IMR-90 (cell line): ENCODE measurements around the gene DMAC2L. TPM values are rescaled to one million over a fixed set of nuclear protein-coding genes. Genes with fewer than 3 reads are reported as not detected.

Source experiments
- ATAC-seq: fragments of 200-7000 bp; cut with Tn5 transposase; 2 replicates; pipeline ENCODE4 v1.9.1; 2020; ENCODE audit warnings: low read depth, mild to moderate bottlenecking, moderate library complexity
- BruUV-seq: library from RNA; stranded (reverse); fragments of 400-500 nt; replicated peaks from 2 replicates; lab custom pipeline; 2021; lab: Mats Ljungman, UMichigan
- CTCF ChIA-PET: fragments of 300-600 bp; formaldehyde crosslinking; extraction: SDS; loops from one replicate; lab custom pipeline; 2021; ENCODE audit warnings: antibody characterized with exemption; lab: Yijun Ruan, JAX
- POLR2A ChIA-PET: fragments of 300-600 bp; sonication (Branson Sonifier 250); formaldehyde crosslinking; loops from one replicate; lab custom pipeline; 2022; ENCODE audit warnings: antibody characterized with exemption; ENCODE audit not compliant: unreplicated experiment; lab: Charles Lee
- DNase-seq: peaks from one replicate; pipeline ENCODE4 v3.0.0; 2013
- H2AFZ ChIP-seq: replicated peaks from 2 replicates; pipeline ENCODE3; 2013; ENCODE audit warnings: low read length, mild to moderate bottlenecking; ENCODE audit not compliant: poor library complexity
- H2AK5ac ChIP-seq: 2 replicates; pipeline ENCODE4 v1.6.1; 2013; ENCODE audit warnings: low read depth, low read length, inconsistent platforms
- H2AK9ac ChIP-seq: replicated peaks from 2 replicates; pipeline ENCODE3; 2013; ENCODE audit warnings: mild to moderate bottlenecking, low read depth, low read length, moderate library complexity; ENCODE audit not compliant: poor library complexity
- H2BK120ac ChIP-seq: 2 replicates; pipeline ENCODE4 v1.6.1; 2013; ENCODE audit warnings: low read depth, low read length, inconsistent platforms
- H2BK15ac ChIP-seq: 3 replicates; pipeline ENCODE4 v1.6.1; 2013; ENCODE audit warnings: low read depth, low read length, inconsistent platforms
- H2BK20ac ChIP-seq: 2 replicates; pipeline ENCODE4 v1.6.1; 2013; ENCODE audit warnings: low read depth, mild to moderate bottlenecking, inconsistent platforms, low read length, moderate library complexity
- H2BK5ac ChIP-seq: 2 replicates; pipeline ENCODE4 v1.6.1; 2013; ENCODE audit warnings: mild to moderate bottlenecking, low read depth, low read length, inconsistent platforms; ENCODE audit not compliant: poor library complexity, severe bottlenecking
- H3K14ac ChIP-seq: replicated peaks from 2 replicates; pipeline ENCODE4 v1.6.1; 2013; ENCODE audit warnings: low read depth, low read length, inconsistent platforms
- H3K18ac ChIP-seq: 2 replicates; pipeline ENCODE4 v1.6.1; 2013; ENCODE audit warnings: low read depth, low read length, control low read depth
- H3K23ac ChIP-seq: 2 replicates; pipeline ENCODE4 v1.6.1; 2013; ENCODE audit warnings: low read depth, low read length, inconsistent platforms
- H3K27ac ChIP-seq: 2 replicates; pipeline ENCODE4 v1.5.1; 2013; ENCODE audit warnings: mild to moderate bottlenecking, control low read depth, low read length; ENCODE audit not compliant: insufficient read depth
- H3K27me3 ChIP-seq: 2 replicates; pipeline ENCODE4 v1.6.1; 2013; ENCODE audit warnings: low read length; ENCODE audit not compliant: control insufficient read depth, insufficient read depth
- H3K36me3 ChIP-seq: 2 replicates; pipeline ENCODE4 v1.6.1; 2013; ENCODE audit warnings: low read length, mixed read lengths; ENCODE audit not compliant: control insufficient read depth, insufficient read depth
- H3K4ac ChIP-seq: 2 replicates; pipeline ENCODE4 v1.6.1; 2013; ENCODE audit warnings: low read depth, low read length, inconsistent platforms
- H3K4me1 ChIP-seq: 2 replicates; pipeline ENCODE4 v1.6.1; 2013; ENCODE audit warnings: low read length, mixed read lengths; ENCODE audit not compliant: control insufficient read depth, insufficient read depth
- H3K4me2 ChIP-seq: 2 replicates; pipeline ENCODE4 v1.6.1; 2013; ENCODE audit warnings: low read depth, mild to moderate bottlenecking, control low read depth, low read length, moderate library complexity
- H3K4me3 ChIP-seq: 2 replicates; pipeline ENCODE4 v1.5.1; 2013; ENCODE audit warnings: low read depth, mild to moderate bottlenecking, control low read depth, low read length, moderate library complexity; ENCODE audit not compliant: insufficient read depth
- H3K56ac ChIP-seq: 2 replicates; pipeline ENCODE4 v1.6.1; 2013; ENCODE audit warnings: low read length, inconsistent platforms; ENCODE audit not compliant: insufficient read depth; ENCODE audit errors: extremely low read depth
- H3K79me1 ChIP-seq, 2 experiments: 2 replicates each; pipeline ENCODE4 v1.6.1; 2013; ENCODE audit warnings: low read length in 2 of 2, inconsistent platforms in 1 of 2, low read depth in 1 of 2
- H3K9ac ChIP-seq: 2 replicates; pipeline ENCODE4 v1.6.1; 2013; ENCODE audit warnings: low read depth, low read length, control low read depth
- H3K9me1 ChIP-seq: 2 replicates; pipeline ENCODE4 v1.6.1; 2013; ENCODE audit warnings: low read length, inconsistent platforms; ENCODE audit not compliant: insufficient read depth
- H3K9me3 ChIP-seq: 2 replicates; pipeline ENCODE4 v1.6.1; 2013; ENCODE audit warnings: low read length; ENCODE audit not compliant: control insufficient read depth, insufficient read depth
- H4K20me1 ChIP-seq: 2 replicates; pipeline ENCODE4 v1.6.1; 2013; ENCODE audit warnings: low read length, inconsistent platforms; ENCODE audit not compliant: insufficient read depth
- H4K5ac ChIP-seq: 2 replicates; pipeline ENCODE4 v1.6.1; 2013; ENCODE audit warnings: mild to moderate bottlenecking, low read depth, low read length, control low read depth
- H4K8ac ChIP-seq, 2 experiments: 2 replicates each; pipeline ENCODE4 v1.6.1; 2013; ENCODE audit warnings: low read depth in 2 of 2, low read length in 2 of 2, control low read depth in 1 of 2, inconsistent platforms in 1 of 2
- H4K91ac ChIP-seq: 2 replicates; pipeline ENCODE4 v1.6.1; 2013; ENCODE audit warnings: low read depth, low read length, inconsistent platforms; ENCODE audit not compliant: insufficient read depth
- BHLHE40 ChIP-seq: fragments of 150-350 bp; IDR thresholded peaks from 2 replicates; pipeline ENCODE4 v1.6.1; 2016; ENCODE audit warnings: mild to moderate bottlenecking, low read depth, low read length
- CHD1 ChIP-seq: IDR thresholded peaks from 2 replicates; pipeline ENCODE4 v1.6.1; 2012; ENCODE audit warnings: low read depth, low read length, improper control_type of control experiment
- MAFK ChIP-seq: IDR thresholded peaks from 2 replicates; pipeline ENCODE4 v1.6.1; 2012; ENCODE audit warnings: low read depth, low read length, improper control_type of control experiment
- MXI1 ChIP-seq: IDR thresholded peaks from 2 replicates; pipeline ENCODE4 v1.6.1; 2012; ENCODE audit warnings: low read depth, mild to moderate bottlenecking, low read length, moderate library complexity, borderline replicate concordance
- POLR2A ChIP-seq: IDR thresholded peaks from 2 replicates; pipeline ENCODE4 v1.6.1; 2012; ENCODE audit warnings: mild to moderate bottlenecking, low read depth, low read length
- RCOR1 ChIP-seq: IDR thresholded peaks from 2 replicates; pipeline ENCODE4 v1.6.1; 2012; ENCODE audit warnings: mild to moderate bottlenecking, low read length, improper control_type of control experiment; ENCODE audit not compliant: insufficient replicate concordance
- RFX5 ChIP-seq: IDR thresholded peaks from 2 replicates; pipeline ENCODE4 v1.8.0; 2012; ENCODE audit warnings: low read depth, mild to moderate bottlenecking, low read length, moderate library complexity
- SMC3 ChIP-seq: fragments of 150-350 bp; IDR thresholded peaks from 2 replicates; pipeline ENCODE4 v1.6.1; 2016; ENCODE audit warnings: low read depth, mild to moderate bottlenecking, antibody characterized with exemption, low read length, moderate library complexity
- WGBS, 2 experiments: methylation state at CpG; one replicate each; pipeline versions ENCODE4 v1.1.5 to v1.1.7; 2013; ENCODE audit warnings: missing lambda C conversion rate in 2 of 2; ENCODE audit not compliant: insufficient read length in 1 of 2; ENCODE audit errors: extremely low coverage in 2 of 2; 5-methylcytosine and 5-hydroxymethylcytosine counted together
- dilution Hi-C: fragments of 300-500 bp; cut with HindIII; formaldehyde crosslinking; loops from one replicate; pipeline ENCODE4 v1.14.3; 2018; ENCODE audit warnings: low sequenced_read_pairs; ENCODE audit not compliant: unreplicated experiment
- in situ Hi-C: fragments of 300-500 bp; cut with MboI; formaldehyde crosslinking; loops from 3 replicates; pipeline ENCODE4 v1.14.3; 2019; ENCODE audit warnings: low sequenced_read_pairs, inconsistent platforms, mixed read lengths
- intact Hi-C: fragments of 100-400 bp; cut with micrococcal nuclease; formaldehyde crosslinking; loops from 2 replicates; pipeline ENCODE4 v1.10.0; 2022
- polyA plus RNA-seq, 3 experiments: library from polyadenylated mRNA; depleted of rRNA; stranded (reverse); fragments of >200 nt; gene quantifications; 2 replicates each; pipeline ENCODE4 v1.2.3, GENCODE V29; 2012; ENCODE audit warnings: low replicate concordance in 1 of 3
- total RNA-seq: library from RNA; depleted of rRNA; stranded (reverse); fragments of >200 nt; gene quantifications from 2 replicates; pipeline ENCODE4 v1.2.3, GENCODE V29; 2012

Gene DMAC2L
- total and polyA plus RNA-seq, 2 of the 4 experiments (the other 2 are of a cell fraction): 5.0 to 6.1 TPM

- Histone ChIP-seq H4K8ac (no peak overlapping the region), H2BK15ac (no peak overlapping the region), H3K18ac (no peak overlapping the region), H2BK120ac (no peak overlapping the region), H2AFZ (no peak overlapping the region), H2BK5ac (no peak overlapping the region), H3K14ac (no peak overlapping the region), H2AK9ac (no peak overlapping the region), H3K79me1 (peaks cover 0 to 7% of the 10 kb centered on the region in 2 experiments; a peak in 2 of 4 replicates), H4K20me1 (no peaks in the 10 kb centered on the region), H3K4me1 (peaks cover 14% of the 10 kb centered on the region), H3K9me1 (peaks cover 10% of the 10 kb centered on the region), H3K4me2 (no peak overlapping the region), H2BK20ac (no peak overlapping the region), H3K4me3 (no peak overlapping the region), H3K36me3 (no peaks in the 10 kb centered on the region), H3K27ac (no peak overlapping the region), H3K4ac (no peak overlapping the region), H3K27me3 (no peaks in the 10 kb centered on the region), H3K23ac (0 out of 2 replicates have a peak overlapping the region, but pooled peaks have one; percentile 6), H3K9ac (no peak overlapping the region), H3K9me3 (no peaks in the 10 kb centered on the region), H4K5ac (no peak overlapping the region), H4K91ac (no peak overlapping the region), H3K56ac (no peak overlapping the region), H2AK5ac (no peak overlapping the region)
- 94% methylated on average over 2 of the region's 2 CpGs; no CpG with 5 or more reads in 1 of the 2 experiments for WGBS, 2 experiments
- ChIA-PET POLR2A (no interaction called here), CTCF (no interaction called here)
- dilution Hi-C loops: no loop called here
- no peak for ATAC-seq
- TF ChIP-seq BHLHE40 (no peak), SMC3 (no peak), MAFK (no peak), MXI1 (no peak), RFX5 (no peak), RCOR1 (no peak), POLR2A (no peak), CHD1 (no peak)
- in situ Hi-C loops: no loop called here
- no TSS peak for BruUV-seq
- intact Hi-C loops: no loop called here
- DNase-seq: no peak
Measured at GRCh38 chr14:50338587-50338986, 26.5 kb downstream of the DMAC2L start.
